A549 (cell line): Measurements from ENCODE around the gene RIPPLY1. TPM values are rescaled to one million over a fixed set of nuclear protein-coding genes. Genes with fewer than 3 reads are reported as not detected.
A peak's percentile ranks its signal among the peaks of the same experiment; 100 is the strongest.

Source experiments
- ATAC-seq, 2 experiments: fragments of 200-7000 bp in 1 of 2; fragments of >200 bp in 1 of 2; cut with Nextera tagmentation in 1 of 2; cut with Tn5 transposase in 1 of 2; 3 replicates each; pipeline versions ENCODE4 v1.8.0 to v1.9.1; 2018 to 2020; ENCODE audit warnings: mild to moderate bottlenecking in 1 of 2, moderate library complexity in 1 of 2
- CTCF ChIA-PET: fragments of 300-600 bp; sonication (Branson Sonifier 250); formaldehyde crosslinking; extraction: SDS; loops from one replicate; lab custom pipeline; 2021; ENCODE audit warnings: antibody characterized with exemption, inconsistent platforms; lab: Yijun Ruan, JAX
- POLR2A ChIA-PET: fragments of 350-600 bp; formaldehyde crosslinking; extraction: SDS; loops from one replicate; lab custom pipeline; 2021; ENCODE audit warnings: antibody characterized with exemption, inconsistent platforms; lab: Yijun Ruan, JAX
- DNase-seq, 2 experiments: peaks; one replicate each; pipeline versions ENCODE4 v3.0.0 to v3.0.0-alpha.2; 2011 to 2016; ENCODE audit warnings: low read depth in 1 of 2, low spot score in 1 of 2
- FAIRE-seq: peaks from 2 replicates; lab custom pipeline; 2011; peaks lifted over from hg19 to GRCh38; lab: Jason Lieb, UNC
- H3K27ac ChIP-seq, 2 experiments: fragments of >200 bp; sonication (Bioruptor Twin); formaldehyde crosslinking; 3 replicates each; pipeline ENCODE4 v1.5.1; 2016 to 2017
- H3K4me1 ChIP-seq: fragments of >200 bp; sonication (Bioruptor Twin); formaldehyde crosslinking; 3 replicates; pipeline ENCODE4 v1.6.1; 2016
- H3K4me2 ChIP-seq: fragments of >200 bp; sonication (Bioruptor Twin); formaldehyde crosslinking; 3 replicates; pipeline ENCODE4 v1.6.1; 2016
- H3K4me3 ChIP-seq: fragments of >200 bp; sonication (Bioruptor Twin); formaldehyde crosslinking; 3 replicates; pipeline ENCODE4 v1.5.1; 2016
- H3K9me3 ChIP-seq: fragments of >200 bp; sonication (Bioruptor Twin); formaldehyde crosslinking; 3 replicates; pipeline ENCODE4 v1.6.1; 2016
- CBX8 ChIP-seq: fragments of 200-600 bp; sonication (generic); IDR thresholded peaks from 2 replicates; pipeline ENCODE4 v1.6.1; 2016
- CEBPB ChIP-seq, 2 experiments: fragments of >200 bp in 1 of 2; sonication (Bioruptor Twin) in 1 of 2; formaldehyde crosslinking in 1 of 2; IDR thresholded peaks; 2 replicates each; pipeline ENCODE4 v1.6.1; 2012 to 2016
- CHD4 ChIP-seq: fragments of 200-600 bp; sonication (generic); IDR thresholded peaks from 2 replicates; pipeline ENCODE4 v1.6.1; 2016; ENCODE audit warnings: antibody characterized with exemption, mild to moderate bottlenecking, borderline replicate concordance
- EHMT2 ChIP-seq: fragments of 200-600 bp; sonication (generic); IDR thresholded peaks from 2 replicates; pipeline ENCODE4 v1.6.1; 2016; ENCODE audit warnings: antibody characterized with exemption, low read depth, mild to moderate bottlenecking, moderate library complexity
- FOSB ChIP-seq: fragments of 250-450 bp; sonication (Bioruptor Pico); IDR thresholded peaks from 2 replicates; pipeline ENCODE4 v1.5.0; 2020; ENCODE audit warnings: mild to moderate bottlenecking, moderate library complexity
- FOSL2 ChIP-seq, 2 experiments: fragments of 450-650 bp in 1 of 2; fragments of >200 bp in 1 of 2; sonication (Bioruptor Twin) in 1 of 2; formaldehyde crosslinking; IDR thresholded peaks; 2 replicates each; pipeline versions ENCODE4 v1.5.0 to v1.6.1; 2016 to 2020; ENCODE audit warnings: mild to moderate bottlenecking in 1 of 2, moderate library complexity in 1 of 2
- FOXS1 ChIP-seq: fragments of 250-450 bp; sonication (Bioruptor Pico); IDR thresholded peaks from 2 replicates; pipeline ENCODE4 v1.5.0; 2020; ENCODE audit warnings: mild to moderate bottlenecking, moderate library complexity
- GATA3 ChIP-seq: IDR thresholded peaks from 2 replicates; pipeline ENCODE4 v1.6.1; 2012; ENCODE audit warnings: borderline replicate concordance
- HDAC2 ChIP-seq: fragments of 200-600 bp; sonication (generic); IDR thresholded peaks from 2 replicates; pipeline ENCODE4 v1.6.1; 2016
- JUN ChIP-seq, 2 experiments: fragments of >200 bp; sonication (Bioruptor Twin); formaldehyde crosslinking; IDR thresholded peaks; 2 replicates in 1 of 2; 3 replicates in 1 of 2; pipeline ENCODE4 v1.6.1; 2016 to 2017
- JUNB ChIP-seq: fragments of >200 bp; sonication (Bioruptor Twin); formaldehyde crosslinking; IDR thresholded peaks from 2 replicates; pipeline ENCODE4 v1.6.1; 2016
- KDM1A ChIP-seq: fragments of 200-600 bp; sonication (generic); IDR thresholded peaks from 2 replicates; pipeline ENCODE4 v1.6.1; 2016; ENCODE audit warnings: low read depth, mild to moderate bottlenecking
- KDM5A ChIP-seq: fragments of 200-600 bp; sonication (generic); IDR thresholded peaks from 2 replicates; pipeline ENCODE4 v1.6.1; 2016; ENCODE audit warnings: antibody characterized with exemption, mild to moderate bottlenecking
- NFE2L2 ChIP-seq: fragments of 150-350 bp; conservative IDR thresholded peaks from 2 replicates; pipeline ENCODE4 v1.6.1; 2014; ENCODE audit warnings: low read length
- NR3C1 ChIP-seq: fragments of >200 bp; sonication (Bioruptor Twin); formaldehyde crosslinking; IDR thresholded peaks from 3 replicates; pipeline ENCODE4 v1.6.1; 2017
- POLR2A ChIP-seq: IDR thresholded peaks from 2 replicates; pipeline ENCODE4 v1.6.1; 2012; ENCODE audit warnings: mild to moderate bottlenecking, low read length
- POLR2AphosphoS2 ChIP-seq: conservative IDR thresholded peaks from 2 replicates; pipeline ENCODE4 v1.6.1; 2012; ENCODE audit warnings: low read length, improper control_type of control experiment, inconsistent platforms
- SMC3 ChIP-seq: fragments of >200 bp; sonication (Bioruptor Twin); formaldehyde crosslinking; IDR thresholded peaks from 3 replicates; pipeline ENCODE4 v1.6.1; 2018; ENCODE audit warnings: inconsistent platforms
- SREBF2 ChIP-seq: fragments of 450-650 bp; IDR thresholded peaks from 2 replicates; pipeline ENCODE4 v1.6.1; 2014; ENCODE audit warnings: mild to moderate bottlenecking, moderate library complexity
- TP53 ChIP-seq: fragments of 250-450 bp; sonication (Bioruptor Pico); IDR thresholded peaks from 2 replicates; pipeline ENCODE4 v1.5.0; 2021; ENCODE audit warnings: mild to moderate bottlenecking, moderate library complexity
- ZFP36 ChIP-seq: fragments of 450-650 bp; IDR thresholded peaks from 2 replicates; pipeline ENCODE4 v1.6.1; 2014; ENCODE audit warnings: borderline replicate concordance; ENCODE audit not compliant: partially characterized antibody
- WGBS: methylation state at CpG from one replicate; pipeline ENCODE4 v1.1.6; 2017; ENCODE audit errors: missing lambda C conversion rate; 5-methylcytosine and 5-hydroxymethylcytosine counted together
- polyA plus RNA-seq, 4 experiments: library from polyadenylated mRNA; depleted of rRNA in 3 of 4; stranded (reverse); fragments of >200 nt; fragmentation: RNase III in 1 of 4; extraction: RNeasy Plus Mini Kit Qiagen cat#74134 plus additional on column Dnase treatment in 1 of 4; gene quantifications; 2 replicates in 3 of 4; 3 replicates in 1 of 4; pipeline ENCODE4 v1.2.3, GENCODE V29; 2011 to 2017
- TF ChIP-seq, protein P1 (sequence below): fragments of 450-650 bp; IDR thresholded peaks from 2 replicates; pipeline ENCODE4 v1.6.1; 2014; ENCODE audit warnings: antibody characterized with exemption
- TF ChIP-seq, protein P2 (sequence below): IDR thresholded peaks from 2 replicates; pipeline ENCODE4 v1.6.1; 2012
- TF ChIP-seq, protein P3 (sequence below): fragments of >200 bp; sonication (Bioruptor Twin); formaldehyde crosslinking; IDR thresholded peaks from 3 replicates; pipeline ENCODE4 v1.5.1; 2016
- TF ChIP-seq, protein P4 (sequence below): fragments of 200-600 bp; sonication (generic); IDR thresholded peaks from 2 replicates; pipeline ENCODE4 v1.6.1; 2016; ENCODE audit warnings: antibody characterized with exemption, mild to moderate bottlenecking, moderate library complexity

RIPPLY1 gene
- polyA plus RNA-seq, 2 of the 4 experiments (the other 2 are of a cell fraction), result 0.14 to 0.17 TPM

DNA sequence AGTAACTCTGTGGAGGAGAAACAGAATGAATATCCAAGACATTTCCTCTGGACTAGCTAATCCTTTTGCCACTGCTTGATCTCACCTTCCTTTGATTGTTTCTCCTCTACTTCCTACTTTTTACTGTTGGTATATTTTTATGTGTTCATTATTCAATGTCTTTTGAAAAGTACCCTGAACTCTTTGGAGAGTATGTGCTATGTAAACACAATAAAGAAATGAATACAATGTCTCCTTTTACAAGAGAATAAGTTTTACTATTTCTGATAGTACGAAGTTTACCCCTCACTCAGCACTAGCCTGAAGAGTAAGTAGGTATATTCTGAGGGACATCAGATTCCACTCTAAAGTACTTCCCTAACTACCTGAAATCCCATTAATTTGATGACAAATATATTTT lies 36.9 kb upstream of the RIPPLY1 start:
- no peak for FAIRE-seq
- Histone ChIP-seq H3K4me3 (no peak overlapping the region), H3K27ac (peak overlapping the region; percentile 52 to 92; a peak in 4 of 6 replicates), H3K4me1 (peaks cover 54% of the 10 kb centered on the region), H3K4me2 (no peak overlapping the region), H3K9me3 (no peaks in the 10 kb centered on the region)
- WGBS, result 81% methylated on average over 1 of the region's 1 CpG
- DNase-seq, result no peak
- ATAC-seq, result no peak
- POLR2A ChIA-PET, result no interaction called here
- CTCF ChIA-PET, result no interaction called here
- TF ChIP-seq EHMT2, result no peak
- TF ChIP-seq NR3C1, result no peak
- TF ChIP-seq JUN (IDR thresholded peaks at IDR 0.05), result no peak
- TF ChIP-seq TP53 (CRISPR knock-in tag), result no peak
- no peak for TF ChIP-seq POLR2A
- TF ChIP-seq FOSL2 (IDR thresholded peaks at IDR 0.05), result no peak
- no peak for TF ChIP-seq FOSL2 (CRISPR knock-in tag; IDR thresholded peaks at IDR 0.05)
- no peak for TF ChIP-seq CBX8
- TF ChIP-seq, protein P1, sequence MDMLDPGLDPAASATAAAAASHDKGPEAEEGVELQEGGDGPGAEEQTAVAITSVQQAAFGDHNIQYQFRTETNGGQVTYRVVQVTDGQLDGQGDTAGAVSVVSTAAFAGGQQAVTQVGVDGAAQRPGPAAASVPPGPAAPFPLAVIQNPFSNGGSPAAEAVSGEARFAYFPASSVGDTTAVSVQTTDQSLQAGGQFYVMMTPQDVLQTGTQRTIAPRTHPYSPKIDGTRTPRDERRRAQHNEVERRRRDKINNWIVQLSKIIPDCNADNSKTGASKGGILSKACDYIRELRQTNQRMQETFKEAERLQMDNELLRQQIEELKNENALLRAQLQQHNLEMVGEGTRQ, result no peak
- TF ChIP-seq FOXS1, result no peak
- TF ChIP-seq KDM1A, result no peak
- TF ChIP-seq CEBPB (IDR thresholded peaks at IDR 0.05), result no peak
- no peak for TF ChIP-seq JUNB
- TF ChIP-seq FOSB (CRISPR knock-in tag), result no peak
- TF ChIP-seq SREBF2, result no peak
- TF ChIP-seq GATA3, result no peak
- TF ChIP-seq, protein P2, sequence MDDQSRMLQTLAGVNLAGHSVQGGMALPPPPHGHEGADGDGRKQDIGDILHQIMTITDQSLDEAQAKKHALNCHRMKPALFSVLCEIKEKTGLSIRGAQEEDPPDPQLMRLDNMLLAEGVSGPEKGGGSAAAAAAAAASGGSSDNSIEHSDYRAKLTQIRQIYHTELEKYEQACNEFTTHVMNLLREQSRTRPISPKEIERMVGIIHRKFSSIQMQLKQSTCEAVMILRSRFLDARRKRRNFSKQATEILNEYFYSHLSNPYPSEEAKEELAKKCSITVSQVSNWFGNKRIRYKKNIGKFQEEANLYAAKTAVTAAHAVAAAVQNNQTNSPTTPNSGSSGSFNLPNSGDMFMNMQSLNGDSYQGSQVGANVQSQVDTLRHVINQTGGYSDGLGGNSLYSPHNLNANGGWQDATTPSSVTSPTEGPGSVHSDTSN, result no peak
- TF ChIP-seq, protein P3, sequence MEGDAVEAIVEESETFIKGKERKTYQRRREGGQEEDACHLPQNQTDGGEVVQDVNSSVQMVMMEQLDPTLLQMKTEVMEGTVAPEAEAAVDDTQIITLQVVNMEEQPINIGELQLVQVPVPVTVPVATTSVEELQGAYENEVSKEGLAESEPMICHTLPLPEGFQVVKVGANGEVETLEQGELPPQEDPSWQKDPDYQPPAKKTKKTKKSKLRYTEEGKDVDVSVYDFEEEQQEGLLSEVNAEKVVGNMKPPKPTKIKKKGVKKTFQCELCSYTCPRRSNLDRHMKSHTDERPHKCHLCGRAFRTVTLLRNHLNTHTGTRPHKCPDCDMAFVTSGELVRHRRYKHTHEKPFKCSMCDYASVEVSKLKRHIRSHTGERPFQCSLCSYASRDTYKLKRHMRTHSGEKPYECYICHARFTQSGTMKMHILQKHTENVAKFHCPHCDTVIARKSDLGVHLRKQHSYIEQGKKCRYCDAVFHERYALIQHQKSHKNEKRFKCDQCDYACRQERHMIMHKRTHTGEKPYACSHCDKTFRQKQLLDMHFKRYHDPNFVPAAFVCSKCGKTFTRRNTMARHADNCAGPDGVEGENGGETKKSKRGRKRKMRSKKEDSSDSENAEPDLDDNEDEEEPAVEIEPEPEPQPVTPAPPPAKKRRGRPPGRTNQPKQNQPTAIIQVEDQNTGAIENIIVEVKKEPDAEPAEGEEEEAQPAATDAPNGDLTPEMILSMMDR, result no peak
- no peak for TF ChIP-seq NFE2L2

DNA sequence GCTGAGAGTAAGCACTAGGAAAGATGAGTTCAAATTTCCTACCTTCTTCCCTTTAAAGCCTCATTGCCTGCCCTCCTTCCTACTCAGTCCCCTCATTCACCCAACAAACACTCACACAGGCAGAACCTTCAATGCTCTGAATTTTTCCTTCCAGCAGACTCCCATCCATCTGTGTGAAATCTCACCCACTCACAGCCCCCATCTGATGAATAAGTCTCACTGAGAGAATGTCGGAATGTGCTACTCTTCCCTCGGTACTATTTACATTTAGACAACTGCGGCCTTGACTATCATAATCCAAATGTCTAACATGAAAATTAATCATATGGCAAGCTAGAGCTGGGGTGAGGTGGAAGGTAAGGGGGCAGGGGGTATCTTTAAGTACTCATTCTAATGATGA lies 36.4 kb upstream of the RIPPLY1 start:
- ATAC-seq, result no peak
- peak overlapping the region; percentile 52 to 92; a peak in 5 of 6 replicates for H3K27ac ChIP-seq
- H3K9me3 ChIP-seq, result no peaks in the 10 kb centered on the region
- H3K4me3 ChIP-seq, result no peak overlapping the region
- 63% methylated on average over 3 of the region's 3 CpGs for WGBS
- no peak for DNase-seq
- ChIA-PET CTCF (no interaction called here), POLR2A (no interaction called here)
- no peak overlapping the region for H3K4me2 ChIP-seq
- H3K4me1 ChIP-seq, result peaks cover 59% of the 10 kb centered on the region
- no peak for TF ChIP-seq CBX8
- TF ChIP-seq CHD4, result no peak
- TF ChIP-seq KDM5A, result no peak
- no peak for TF ChIP-seq FOSL2 (IDR thresholded peaks at IDR 0.05)
- TF ChIP-seq FOSL2 (CRISPR knock-in tag; IDR thresholded peaks at IDR 0.05), result no peak
- no peak for TF ChIP-seq HDAC2
- no peak for TF ChIP-seq ZFP36
- TF ChIP-seq, protein P4, sequence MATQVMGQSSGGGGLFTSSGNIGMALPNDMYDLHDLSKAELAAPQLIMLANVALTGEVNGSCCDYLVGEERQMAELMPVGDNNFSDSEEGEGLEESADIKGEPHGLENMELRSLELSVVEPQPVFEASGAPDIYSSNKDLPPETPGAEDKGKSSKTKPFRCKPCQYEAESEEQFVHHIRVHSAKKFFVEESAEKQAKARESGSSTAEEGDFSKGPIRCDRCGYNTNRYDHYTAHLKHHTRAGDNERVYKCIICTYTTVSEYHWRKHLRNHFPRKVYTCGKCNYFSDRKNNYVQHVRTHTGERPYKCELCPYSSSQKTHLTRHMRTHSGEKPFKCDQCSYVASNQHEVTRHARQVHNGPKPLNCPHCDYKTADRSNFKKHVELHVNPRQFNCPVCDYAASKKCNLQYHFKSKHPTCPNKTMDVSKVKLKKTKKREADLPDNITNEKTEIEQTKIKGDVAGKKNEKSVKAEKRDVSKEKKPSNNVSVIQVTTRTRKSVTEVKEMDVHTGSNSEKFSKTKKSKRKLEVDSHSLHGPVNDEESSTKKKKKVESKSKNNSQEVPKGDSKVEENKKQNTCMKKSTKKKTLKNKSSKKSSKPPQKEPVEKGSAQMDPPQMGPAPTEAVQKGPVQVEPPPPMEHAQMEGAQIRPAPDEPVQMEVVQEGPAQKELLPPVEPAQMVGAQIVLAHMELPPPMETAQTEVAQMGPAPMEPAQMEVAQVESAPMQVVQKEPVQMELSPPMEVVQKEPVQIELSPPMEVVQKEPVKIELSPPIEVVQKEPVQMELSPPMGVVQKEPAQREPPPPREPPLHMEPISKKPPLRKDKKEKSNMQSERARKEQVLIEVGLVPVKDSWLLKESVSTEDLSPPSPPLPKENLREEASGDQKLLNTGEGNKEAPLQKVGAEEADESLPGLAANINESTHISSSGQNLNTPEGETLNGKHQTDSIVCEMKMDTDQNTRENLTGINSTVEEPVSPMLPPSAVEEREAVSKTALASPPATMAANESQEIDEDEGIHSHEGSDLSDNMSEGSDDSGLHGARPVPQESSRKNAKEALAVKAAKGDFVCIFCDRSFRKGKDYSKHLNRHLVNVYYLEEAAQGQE, result no peak
- TF ChIP-seq, protein P3, result no peak
- no peak for TF ChIP-seq SMC3
- TF ChIP-seq JUN (IDR thresholded peaks at IDR 0.05), result no peak
- no peak for TF ChIP-seq NFE2L2
- no peak for TF ChIP-seq POLR2AphosphoS2
- FAIRE-seq, result peak; percentile 23
